ENCODE measurements around the gene SYT15.
"Not testable (repeated sequence)": the region's sequence is repeated elsewhere in the genome, so short reads cannot be mapped to it uniquely, and the experiment has no call there.

DNA sequence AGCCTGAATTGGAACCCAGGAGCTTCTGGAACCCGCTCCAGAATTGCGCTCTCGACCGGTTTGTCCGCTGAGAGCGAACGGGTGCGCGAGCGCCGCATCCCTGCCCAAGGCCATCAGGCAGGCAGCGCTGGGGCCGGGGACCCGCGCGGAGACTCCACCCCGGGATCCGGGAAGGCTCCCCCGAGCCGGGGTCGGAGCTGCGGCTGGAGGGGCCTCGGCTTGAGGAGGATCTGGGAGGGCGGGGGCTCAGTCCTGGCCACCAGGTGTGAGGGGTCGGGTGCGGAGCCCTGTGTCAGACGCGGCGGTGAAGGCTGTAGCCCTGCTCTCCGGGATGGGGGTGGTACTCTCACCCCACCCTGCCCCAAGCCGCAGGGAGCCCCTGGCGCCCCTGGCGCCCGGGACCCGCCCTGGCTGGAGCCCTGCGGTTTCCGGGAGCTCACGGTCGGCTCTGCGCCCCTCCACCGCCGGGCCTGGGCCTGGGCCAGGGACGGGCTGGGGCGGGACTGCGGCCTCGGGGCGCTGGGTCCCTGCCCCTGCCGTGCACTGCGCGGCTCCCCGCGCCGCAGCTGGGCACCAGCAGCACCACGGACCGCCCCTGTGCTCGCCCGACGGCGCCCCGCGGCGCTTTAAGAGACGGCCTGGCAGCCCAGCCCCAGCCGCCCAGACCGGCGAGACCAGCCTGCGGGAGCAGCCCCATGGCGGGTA is at the start of gene SYT15:
- TF ChIP-seq CTCF, POLR2A, EP300 (IDR thresholded peaks at IDR 0.05): not testable (repeated sequence)

Measured in tibial nerve (tissue), 4 donors.